ENCODE measurements around the gene AUNIP. TPM values are rescaled to one million over a fixed set of nuclear protein-coding genes. Genes with fewer than 3 reads are reported as not detected.

Gene AUNIP
- total and polyA plus RNA-seq, 2 donors from 2014 or later = 0.38 TPM; not detected in 1

GRCh38 chr1:25872713-25873112, 13.5 kb upstream of the AUNIP start:
- peak in 1 of 5 donors; percentile 16 for DNase-seq
- TF ChIP-seq, protein P1, sequence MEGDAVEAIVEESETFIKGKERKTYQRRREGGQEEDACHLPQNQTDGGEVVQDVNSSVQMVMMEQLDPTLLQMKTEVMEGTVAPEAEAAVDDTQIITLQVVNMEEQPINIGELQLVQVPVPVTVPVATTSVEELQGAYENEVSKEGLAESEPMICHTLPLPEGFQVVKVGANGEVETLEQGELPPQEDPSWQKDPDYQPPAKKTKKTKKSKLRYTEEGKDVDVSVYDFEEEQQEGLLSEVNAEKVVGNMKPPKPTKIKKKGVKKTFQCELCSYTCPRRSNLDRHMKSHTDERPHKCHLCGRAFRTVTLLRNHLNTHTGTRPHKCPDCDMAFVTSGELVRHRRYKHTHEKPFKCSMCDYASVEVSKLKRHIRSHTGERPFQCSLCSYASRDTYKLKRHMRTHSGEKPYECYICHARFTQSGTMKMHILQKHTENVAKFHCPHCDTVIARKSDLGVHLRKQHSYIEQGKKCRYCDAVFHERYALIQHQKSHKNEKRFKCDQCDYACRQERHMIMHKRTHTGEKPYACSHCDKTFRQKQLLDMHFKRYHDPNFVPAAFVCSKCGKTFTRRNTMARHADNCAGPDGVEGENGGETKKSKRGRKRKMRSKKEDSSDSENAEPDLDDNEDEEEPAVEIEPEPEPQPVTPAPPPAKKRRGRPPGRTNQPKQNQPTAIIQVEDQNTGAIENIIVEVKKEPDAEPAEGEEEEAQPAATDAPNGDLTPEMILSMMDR (IDR thresholded peaks at IDR 0.05; ENCODE audit: borderline replicate concordance, extremely low read depth, insufficient read depth) = no peak
- Histone ChIP-seq H3K36me3 (ENCODE audit: control insufficient read depth in 2 of 3, insufficient read depth in 3 of 3, low read length in 3 of 3) (no peaks in the 10 kb centered on the region), H3K9ac (ENCODE audit: low read length in 3 of 3) (no peak overlapping the region), H3K9me3 (ENCODE audit: control insufficient read depth in 2 of 3, insufficient read depth in 1 of 3, low read length in 3 of 3) (no peaks in the 10 kb centered on the region), H3K27me3 (ENCODE audit: control insufficient read depth, insufficient read depth, low read length) (no peaks in the 10 kb centered on the region), H3K27ac (ENCODE audit: low read depth in 2 of 2, low read length in 2 of 2) (peak overlapping the region; percentile 37 to 47), H3K4me1 (ENCODE audit: control insufficient read depth in 2 of 3, insufficient read depth in 2 of 3, low read depth in 1 of 3, low read length in 3 of 3) (peaks cover 0 to 62% (median 39%) of the 10 kb centered on the region in 3 donors), H3K4me3 (ENCODE audit: low read length in 3 of 3) (peak overlapping the region in 2 of 3 donors; percentile 26 to 32)
- FAIRE-seq = no peak
- intact Hi-C loops (cut with DNase I) = no loop called here

GRCh38 chr1:25871704-25872494, 12.6 kb upstream of the AUNIP start:
- H3K27me3 ChIP-seq (ENCODE audit: control insufficient read depth, insufficient read depth, low read length) = no peaks in the 10 kb centered on the region
- TF ChIP-seq, protein P1 (IDR thresholded peaks at IDR 0.05; ENCODE audit: borderline replicate concordance, extremely low read depth, insufficient read depth) = no peak
- intact Hi-C loops (cut with DNase I) = no loop called here
- peak overlapping the region in 1 of 3 donors; percentile 38 for H3K4me3 ChIP-seq (ENCODE audit: low read length in 3 of 3)
- no peaks in the 10 kb centered on the region for H3K36me3 ChIP-seq (ENCODE audit: control insufficient read depth in 2 of 3, insufficient read depth in 3 of 3, low read length in 3 of 3)
- peak overlapping the region; percentile 77 to 86 for H3K27ac ChIP-seq (ENCODE audit: low read depth in 2 of 2, low read length in 2 of 2)
- peaks cover 0 to 66% (median 41%) of the 10 kb centered on the region in 3 donors for H3K4me1 ChIP-seq (ENCODE audit: control insufficient read depth in 2 of 3, insufficient read depth in 2 of 3, low read depth in 1 of 3, low read length in 3 of 3)
- DNase-seq = peak in 1 of 5 donors; percentile 21
- peak overlapping the region in 1 of 3 donors; percentile 37 for H3K9ac ChIP-seq (ENCODE audit: low read length in 3 of 3)
- FAIRE-seq = no peak
- no peaks in the 10 kb centered on the region for H3K9me3 ChIP-seq (ENCODE audit: control insufficient read depth in 2 of 3, insufficient read depth in 1 of 3, low read length in 3 of 3)

GRCh38 chr1:25871086-25871703, 11.9 kb upstream of the AUNIP start:
- H3K4me3 ChIP-seq (ENCODE audit: low read length in 3 of 3) = peak overlapping the region in 2 of 3 donors; percentile 4 to 38
- DNase-seq (peak in 2 of 5 donors; percentile 15 to 44), FAIRE-seq (no peak)
- peak overlapping the region; percentile 77 to 86 for H3K27ac ChIP-seq (ENCODE audit: low read depth in 2 of 2, low read length in 2 of 2)
- H3K36me3 ChIP-seq (ENCODE audit: control insufficient read depth in 2 of 3, insufficient read depth in 3 of 3, low read length in 3 of 3) = no peaks in the 10 kb centered on the region
- intact Hi-C loops (cut with DNase I) = no loop called here
- peak overlapping the region in 1 of 3 donors; percentile 37 for H3K9ac ChIP-seq (ENCODE audit: low read length in 3 of 3)
- no peaks in the 10 kb centered on the region for H3K27me3 ChIP-seq (ENCODE audit: control insufficient read depth, insufficient read depth, low read length)
- H3K9me3 ChIP-seq (ENCODE audit: control insufficient read depth in 2 of 3, insufficient read depth in 1 of 3, low read length in 3 of 3) = no peaks in the 10 kb centered on the region
- peaks cover under 1 to 70% (median 45%) of the 10 kb centered on the region in 3 donors for H3K4me1 ChIP-seq (ENCODE audit: control insufficient read depth in 2 of 3, insufficient read depth in 2 of 3, low read depth in 1 of 3, low read length in 3 of 3)
- TF ChIP-seq, protein P1 (IDR thresholded peaks at IDR 0.05; ENCODE audit: borderline replicate concordance, extremely low read depth, insufficient read depth) = no peak

Data from kidney (tissue), 14 donors.